Smooth muscle cell (in vitro differentiated cells): Measurements from ENCODE around the gene NREP. TPM values are rescaled to one million over a fixed set of nuclear protein-coding genes. Genes with fewer than 3 reads are reported as not detected.

Source experiments
- DNase-seq: peaks from one replicate; lab custom pipeline; 2025; ENCODE audit not compliant: unreplicated experiment; lab: John Stamatoyannopoulos, UW
- H2AFZ ChIP-seq: fragments of 200-600 bp; sonication (generic); 2 replicates; pipeline ENCODE4 v1.6.0; 2016; ENCODE audit warnings: antibody characterized with exemption, low read depth, mild to moderate bottlenecking
- H3F3A ChIP-seq: fragments of 200-600 bp; sonication (generic); 2 replicates; pipeline ENCODE4 v1.6.0; 2017; ENCODE audit warnings: antibody characterized with exemption, low read depth
- H3K27ac ChIP-seq: fragments of 200-600 bp; sonication (generic); 2 replicates; pipeline ENCODE4 v1.5.1; 2016; ENCODE audit warnings: low read depth, mild to moderate bottlenecking
- H3K27me3 ChIP-seq: fragments of 200-600 bp; sonication (generic); 2 replicates; pipeline ENCODE4 v1.6.1; 2016; ENCODE audit warnings: low read depth, mild to moderate bottlenecking
- H3K36me3 ChIP-seq: fragments of 200-600 bp; sonication (generic); 2 replicates; pipeline ENCODE4 v1.5.1; 2016; ENCODE audit warnings: low read depth
- H3K4me1 ChIP-seq: fragments of 200-600 bp; sonication (generic); 2 replicates; pipeline ENCODE4 v1.5.1; 2016; ENCODE audit warnings: low read depth
- H3K4me2 ChIP-seq: fragments of 200-600 bp; sonication (generic); 2 replicates; pipeline ENCODE4 v1.6.0; 2016; ENCODE audit warnings: mild to moderate bottlenecking
- H3K4me3 ChIP-seq: fragments of 200-600 bp; sonication (generic); 2 replicates; pipeline ENCODE4 v1.5.1; 2016; ENCODE audit warnings: mild to moderate bottlenecking
- H3K79me2 ChIP-seq: fragments of 200-600 bp; sonication (generic); 2 replicates; pipeline ENCODE4 v1.6.0; 2016; ENCODE audit warnings: low read depth, mild to moderate bottlenecking
- H3K9ac ChIP-seq: fragments of 200-600 bp; sonication (generic); 2 replicates; pipeline ENCODE4 v1.6.0; 2016; ENCODE audit warnings: low read depth
- H3K9me3 ChIP-seq: fragments of 200-600 bp; sonication (generic); replicated peaks from 2 replicates; pipeline ENCODE4 v1.5.1; 2016; ENCODE audit warnings: low read depth
- H4K20me1 ChIP-seq: fragments of 200-600 bp; sonication (generic); 2 replicates; pipeline ENCODE4 v1.6.0; 2016; ENCODE audit warnings: low read depth
- WGBS: methylation state at CpG from one replicate; pipeline ENCODE4 v1.1.7; 2016; ENCODE audit warnings: low lambda C conversion rate; 5-methylcytosine and 5-hydroxymethylcytosine counted together
- polyA plus RNA-seq: library from polyadenylated mRNA; unstranded; fragments of >200 nt; fragmentation: Nextera tagmentation; extraction: Ambion mirVana; gene quantifications from 2 replicates; pipeline ENCODE4 v1.2.1, GENCODE V29; 2016
- total RNA-seq: library from RNA; depleted of rRNA; stranded (reverse); fragments of >200 nt; gene quantifications from 2 replicates; pipeline ENCODE4 v1.2.3, GENCODE V29; 2014
- TF ChIP-seq, protein P1 (sequence below): fragments of 200-600 bp; sonication (generic); IDR thresholded peaks from 2 replicates; pipeline ENCODE4 v1.5.1; 2017; ENCODE audit warnings: borderline replicate concordance, mild to moderate bottlenecking, antibody characterized with exemption; ENCODE audit not compliant: insufficient read depth, poor library complexity, severe bottlenecking

Gene NREP
- total and polyA plus RNA-seq, 2 experiments from 2014 or later: 191 to 270 TPM

DNA sequence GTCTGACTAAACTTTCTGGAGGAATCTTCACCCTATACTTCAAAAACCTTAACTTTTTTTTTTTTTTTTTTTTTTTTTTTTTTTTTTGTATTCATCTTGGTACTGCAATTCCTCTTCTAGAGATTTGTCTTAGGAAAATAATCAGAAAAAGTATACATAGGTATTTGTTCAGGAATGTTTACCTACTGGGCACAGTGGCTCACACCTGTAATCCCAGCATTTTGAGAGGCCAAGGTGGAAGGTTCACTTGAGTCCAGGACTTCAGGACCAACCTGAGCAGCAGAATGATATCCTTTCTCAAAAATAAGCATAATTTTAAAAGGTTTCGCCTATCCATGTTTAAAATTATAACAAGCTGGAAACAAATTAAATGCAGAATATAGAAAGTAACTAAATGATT, 33.3 kb upstream of the NREP start:
- no peak for DNase-seq
- no peak overlapping the region for H3K27ac ChIP-seq
- H3F3A ChIP-seq: peaks cover 2% of the 10 kb centered on the region
- H2AFZ ChIP-seq: no peak overlapping the region
- H3K4me3 ChIP-seq: no peak overlapping the region
- no peaks in the 10 kb centered on the region for H3K27me3 ChIP-seq
- H3K9me3 ChIP-seq: no peaks in the 10 kb centered on the region
- H4K20me1 ChIP-seq: no peaks in the 10 kb centered on the region
- H3K36me3 ChIP-seq: no peaks in the 10 kb centered on the region
- H3K79me2 ChIP-seq: no peaks in the 10 kb centered on the region
- no peak overlapping the region for H3K9ac ChIP-seq
- no peak overlapping the region for H3K4me2 ChIP-seq
- TF ChIP-seq, protein P1, sequence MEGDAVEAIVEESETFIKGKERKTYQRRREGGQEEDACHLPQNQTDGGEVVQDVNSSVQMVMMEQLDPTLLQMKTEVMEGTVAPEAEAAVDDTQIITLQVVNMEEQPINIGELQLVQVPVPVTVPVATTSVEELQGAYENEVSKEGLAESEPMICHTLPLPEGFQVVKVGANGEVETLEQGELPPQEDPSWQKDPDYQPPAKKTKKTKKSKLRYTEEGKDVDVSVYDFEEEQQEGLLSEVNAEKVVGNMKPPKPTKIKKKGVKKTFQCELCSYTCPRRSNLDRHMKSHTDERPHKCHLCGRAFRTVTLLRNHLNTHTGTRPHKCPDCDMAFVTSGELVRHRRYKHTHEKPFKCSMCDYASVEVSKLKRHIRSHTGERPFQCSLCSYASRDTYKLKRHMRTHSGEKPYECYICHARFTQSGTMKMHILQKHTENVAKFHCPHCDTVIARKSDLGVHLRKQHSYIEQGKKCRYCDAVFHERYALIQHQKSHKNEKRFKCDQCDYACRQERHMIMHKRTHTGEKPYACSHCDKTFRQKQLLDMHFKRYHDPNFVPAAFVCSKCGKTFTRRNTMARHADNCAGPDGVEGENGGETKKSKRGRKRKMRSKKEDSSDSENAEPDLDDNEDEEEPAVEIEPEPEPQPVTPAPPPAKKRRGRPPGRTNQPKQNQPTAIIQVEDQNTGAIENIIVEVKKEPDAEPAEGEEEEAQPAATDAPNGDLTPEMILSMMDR: no peak
- 100% methylated on average over 1 of the region's 1 CpG for WGBS
- peaks cover 3% of the 10 kb centered on the region for H3K4me1 ChIP-seq

DNA sequence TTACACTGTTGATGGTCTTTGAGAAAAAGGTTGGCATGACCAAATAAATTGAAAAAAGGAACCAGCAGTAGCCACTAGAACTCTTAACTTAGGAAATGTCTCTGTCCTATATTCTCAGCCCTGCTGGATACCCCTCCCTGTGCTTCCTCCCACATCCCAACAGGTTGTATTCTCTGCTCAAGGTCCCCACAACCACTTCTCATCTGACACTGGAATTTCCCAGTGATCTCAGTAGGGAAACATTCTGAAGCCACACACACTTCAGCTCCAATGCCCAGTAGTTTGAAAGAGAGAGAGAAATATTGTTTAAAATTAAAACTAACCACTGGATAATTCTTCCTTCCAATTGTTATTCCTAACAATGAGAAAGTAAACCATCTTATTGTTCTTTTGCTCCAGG, 30.0 kb upstream of the NREP start:
- no peak overlapping the region for H3K9ac ChIP-seq
- TF ChIP-seq, protein P1: no peak
- no peaks in the 10 kb centered on the region for H3K79me2 ChIP-seq
- no peak overlapping the region for H3K4me3 ChIP-seq
- peak overlapping the region; percentile 53 for H2AFZ ChIP-seq
- peaks cover 3% of the 10 kb centered on the region for H3K4me1 ChIP-seq
- peaks cover 2% of the 10 kb centered on the region for H3F3A ChIP-seq
- H4K20me1 ChIP-seq: no peaks in the 10 kb centered on the region
- DNase-seq: no peak
- H3K9me3 ChIP-seq: no peaks in the 10 kb centered on the region
- H3K36me3 ChIP-seq: no peaks in the 10 kb centered on the region
- no peak overlapping the region for H3K4me2 ChIP-seq
- H3K27ac ChIP-seq: no peak overlapping the region
- H3K27me3 ChIP-seq: no peaks in the 10 kb centered on the region

DNA sequence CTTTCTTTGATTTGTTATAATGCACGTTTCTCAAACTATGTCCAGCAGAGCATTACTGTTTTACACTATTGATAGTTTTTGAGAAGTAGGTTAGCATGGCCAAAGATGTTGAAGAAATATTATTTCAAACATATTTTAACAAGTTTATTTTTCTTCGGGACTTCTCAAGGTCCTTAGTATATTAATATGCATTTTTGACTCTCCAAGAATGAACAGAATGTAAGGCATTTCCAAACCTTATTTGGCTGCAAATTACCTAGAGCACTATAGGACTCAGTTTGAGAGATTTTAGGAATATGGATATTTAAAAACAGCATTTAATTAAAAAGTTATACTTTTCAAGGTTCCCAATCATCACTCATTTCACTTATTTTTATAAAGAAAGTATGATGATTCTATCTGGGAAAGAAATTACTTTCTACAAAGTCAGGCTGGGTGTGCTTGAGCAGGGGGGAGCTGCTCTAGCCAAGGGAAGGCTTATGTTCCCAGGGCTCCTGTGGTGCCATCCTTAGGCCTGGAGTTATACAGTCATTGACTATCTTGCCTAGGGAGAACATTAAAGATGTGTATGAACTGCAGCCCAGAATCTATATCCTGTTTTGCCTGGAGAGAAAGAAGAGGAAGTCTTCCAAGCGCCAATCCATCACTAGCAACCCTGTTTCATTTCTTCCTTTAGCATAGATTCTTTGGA, 27.6 kb upstream of the NREP start:
- Histone ChIP-seq H3F3A (peaks cover 2% of the 10 kb centered on the region), H3K4me3 (no peak overlapping the region), H3K9me3 (no peaks in the 10 kb centered on the region), H3K4me2 (no peak overlapping the region), H3K79me2 (no peaks in the 10 kb centered on the region), H2AFZ (no peak overlapping the region), H3K27ac (no peak overlapping the region), H3K36me3 (no peaks in the 10 kb centered on the region), H3K4me1 (peaks cover 3% of the 10 kb centered on the region), H3K9ac (no peak overlapping the region), H4K20me1 (no peaks in the 10 kb centered on the region), H3K27me3 (no peaks in the 10 kb centered on the region)
- WGBS: 91% methylated on average over 3 of the region's 3 CpGs
- TF ChIP-seq, protein P1: no peak
- DNase-seq: no peak

DNA sequence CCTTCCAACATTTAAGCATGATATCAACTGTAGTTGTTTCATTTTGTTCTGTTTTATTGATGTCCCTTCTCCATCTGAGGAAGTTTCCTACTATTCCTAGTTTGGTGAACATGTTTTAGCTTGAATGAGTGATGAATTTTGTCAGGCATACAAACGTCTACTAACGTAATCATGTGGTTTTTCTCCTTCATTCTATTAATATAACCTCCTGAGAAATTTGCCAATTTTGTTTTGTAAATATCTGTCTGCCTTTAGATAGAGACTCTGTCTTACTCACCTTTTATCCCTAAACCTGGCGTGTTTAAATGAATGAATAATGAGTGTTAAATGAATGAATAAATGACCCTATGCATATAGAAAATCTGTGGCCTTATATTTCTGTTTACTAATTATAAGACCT, 26.5 kb upstream of the NREP start:
- Histone ChIP-seq H3K4me1 (peaks cover 3% of the 10 kb centered on the region), H3F3A (peaks cover 2% of the 10 kb centered on the region), H3K36me3 (no peaks in the 10 kb centered on the region), H3K9me3 (no peaks in the 10 kb centered on the region), H3K27ac (no peak overlapping the region), H2AFZ (no peak overlapping the region), H4K20me1 (no peaks in the 10 kb centered on the region), H3K4me2 (no peak overlapping the region), H3K4me3 (no peak overlapping the region), H3K27me3 (no peaks in the 10 kb centered on the region), H3K79me2 (no peaks in the 10 kb centered on the region), H3K9ac (no peak overlapping the region)
- WGBS: 73% methylated on average over 3 of the region's 3 CpGs
- DNase-seq: no peak
- TF ChIP-seq, protein P1: no peak
